GM12878 (cell line): Measurements from ENCODE around the gene SLC1A1. TPM values are rescaled to one million over a fixed set of nuclear protein-coding genes. Genes with fewer than 3 reads are reported as not detected.
A peak's percentile ranks its signal among the peaks of the same experiment; 100 is the strongest.

Source experiments
- ATAC-seq: fragments of 200-7000 bp; cut with Tn5 transposase; 3 replicates; pipeline ENCODE4 v1.9.1; 2020; ENCODE audit warnings: mild to moderate bottlenecking, moderate library complexity
- BruUV-seq: library from RNA; stranded (reverse); fragments of 400-500 nt; replicated peaks from 2 replicates; lab custom pipeline; 2021; lab: Mats Ljungman, UMichigan
- CTCF ChIA-PET: fragments of 300-600 bp; sonication (Branson Sonifier 250); formaldehyde crosslinking; extraction: SDS; loops from one replicate; lab custom pipeline; 2021; ENCODE audit warnings: inconsistent platforms; lab: Yijun Ruan, JAX
- POLR2A ChIA-PET: fragments of 350-600 bp; formaldehyde crosslinking; extraction: SDS; loops from one replicate; lab custom pipeline; 2021; ENCODE audit warnings: inconsistent platforms; lab: Charles Lee
- RAD21 ChIA-PET: fragments of 300-600 bp; sonication (Branson Sonifier 250); formaldehyde crosslinking; loops from one replicate; lab custom pipeline; 2023; ENCODE audit warnings: antibody characterized with exemption; ENCODE audit not compliant: unreplicated experiment; lab: Charles Lee
- SMC1A ChIA-PET: fragments of 300-600 bp; sonication (Branson Sonifier 250); formaldehyde crosslinking; loops from one replicate; lab custom pipeline; 2023; ENCODE audit not compliant: unreplicated experiment, uncharacterized antibody; lab: Charles Lee
- DNase-seq: peaks from one replicate; pipeline ENCODE4 v3.0.0-alpha.2; 2011; ENCODE audit warnings: low read depth, low spot score
- FAIRE-seq: peaks from 3 replicates; lab custom pipeline; 2011; peaks lifted over from hg19 to GRCh38; lab: Jason Lieb, UNC
- H2AFZ ChIP-seq: 2 replicates; pipeline ENCODE4 v1.6.0; 2011; ENCODE audit warnings: low read depth, low read length, control low read depth; ENCODE audit not compliant: control insufficient read depth
- H3K27ac ChIP-seq: 2 replicates; pipeline ENCODE4 v1.5.1; 2011; ENCODE audit warnings: control low read depth; ENCODE audit not compliant: control insufficient read depth, insufficient read depth
- H3K27me3 ChIP-seq, 2 experiments: replicated peaks in 1 of 2; 2 replicates each; pipeline versions ENCODE4 v1.6.0 to v1.6.1; 2011; ENCODE audit warnings: low read length in 1 of 2; ENCODE audit not compliant: control insufficient read depth in 2 of 2, insufficient read depth in 2 of 2
- H3K36me3 ChIP-seq, 2 experiments: 2 replicates each; pipeline ENCODE4 v1.5.1; 2011; ENCODE audit warnings: low read length in 1 of 2; ENCODE audit not compliant: control insufficient read depth in 2 of 2, insufficient read depth in 2 of 2
- H3K4me1 ChIP-seq: 2 replicates; pipeline ENCODE4 v1.6.1; 2011; ENCODE audit warnings: mild to moderate bottlenecking, low read length, moderate library complexity, mixed read lengths; ENCODE audit not compliant: control insufficient read depth, insufficient read depth
- H3K4me2 ChIP-seq: 2 replicates; pipeline ENCODE4 v1.6.0; 2011; ENCODE audit warnings: control low read depth; ENCODE audit not compliant: control insufficient read depth, insufficient read depth
- H3K4me3 ChIP-seq: fragments of 200-600 bp; sonication (generic); 2 replicates; pipeline ENCODE4 v1.5.1; 2016
- H3K79me2 ChIP-seq: 2 replicates; pipeline ENCODE4 v1.6.0; 2011; ENCODE audit warnings: low read length; ENCODE audit not compliant: control insufficient read depth, insufficient read depth
- H3K9ac ChIP-seq: 2 replicates; pipeline ENCODE4 v1.8.0; 2011; ENCODE audit warnings: low read length, control low read depth, mixed read lengths; ENCODE audit not compliant: control insufficient read depth, insufficient read depth
- H3K9me3 ChIP-seq: replicated peaks from 3 replicates; pipeline ENCODE4 v1.5.1; 2011; ENCODE audit warnings: mild to moderate bottlenecking, low read length; ENCODE audit not compliant: control insufficient read depth, insufficient read depth
- H4K20me1 ChIP-seq: 2 replicates; pipeline ENCODE4 v1.6.0; 2011; ENCODE audit not compliant: control insufficient read depth, insufficient read depth
- BRCA1 ChIP-seq: IDR thresholded peaks from 2 replicates; pipeline ENCODE4 v1.6.1; 2011; ENCODE audit warnings: low read depth, low read length, improper control_type of control experiment
- ESRRA ChIP-seq: IDR thresholded peaks from 2 replicates; pipeline ENCODE4 v1.6.1; 2012; ENCODE audit warnings: mild to moderate bottlenecking, low read length, improper control_type of control experiment
- ETV6 ChIP-seq, 2 experiments: fragments of 450-650 bp in 1 of 2; IDR thresholded peaks in 1 of 2; conservative IDR thresholded peaks in 1 of 2; 2 replicates each; pipeline ENCODE4 v1.6.1; 2014; ENCODE audit warnings: antibody characterized with exemption in 1 of 2, borderline replicate concordance in 1 of 2, low read depth in 1 of 2, mild to moderate bottlenecking in 1 of 2, moderate library complexity in 1 of 2
- IKZF1 ChIP-seq: fragments of 450-650 bp; conservative IDR thresholded peaks from 2 replicates; pipeline ENCODE4 v1.6.1; 2017; ENCODE audit warnings: antibody characterized with exemption, mild to moderate bottlenecking
- JUNB ChIP-seq: IDR thresholded peaks from 2 replicates; pipeline ENCODE4 v1.6.1; 2016; ENCODE audit warnings: antibody characterized with exemption, mild to moderate bottlenecking
- MTA3 ChIP-seq: IDR thresholded peaks from 2 replicates; pipeline ENCODE4 v1.6.1; 2012; ENCODE audit warnings: low read length, inconsistent platforms, borderline replicate concordance
- NFIC ChIP-seq: IDR thresholded peaks from 2 replicates; pipeline ENCODE4 v1.6.1; 2012; ENCODE audit warnings: low read depth, mild to moderate bottlenecking, inconsistent platforms, low read length, moderate library complexity
- NR2C1 ChIP-seq: fragments of 450-650 bp; IDR thresholded peaks from 2 replicates; pipeline ENCODE4 v1.6.1; 2017; ENCODE audit warnings: antibody characterized with exemption, mild to moderate bottlenecking, moderate library complexity
- PBX3 ChIP-seq: IDR thresholded peaks from 2 replicates; pipeline ENCODE4 v1.6.1; 2011; ENCODE audit warnings: mild to moderate bottlenecking, low read depth, low read length, moderate library complexity; ENCODE audit not compliant: insufficient replicate concordance
- RB1 ChIP-seq: fragments of 450-650 bp; formaldehyde crosslinking; IDR thresholded peaks from 2 replicates; pipeline ENCODE4 v1.6.1; 2017; ENCODE audit warnings: mild to moderate bottlenecking, borderline replicate concordance
- RELB ChIP-seq: fragments of 450-650 bp; IDR thresholded peaks from 2 replicates; pipeline ENCODE4 v1.6.1; 2017; ENCODE audit warnings: low read depth, mild to moderate bottlenecking, moderate library complexity
- SIX5 ChIP-seq: IDR thresholded peaks from 2 replicates; pipeline ENCODE4 v1.6.1; 2011; ENCODE audit warnings: mild to moderate bottlenecking, low read depth, low read length, moderate library complexity; ENCODE audit not compliant: severe bottlenecking
- SMARCA5 ChIP-seq: fragments of 450-650 bp; IDR thresholded peaks from 2 replicates; pipeline ENCODE4 v1.6.1; 2017; ENCODE audit warnings: mild to moderate bottlenecking
- SPI1 ChIP-seq: IDR thresholded peaks from 2 replicates; pipeline ENCODE4 v1.6.1; 2011; ENCODE audit warnings: low read depth, mild to moderate bottlenecking, low read length, moderate library complexity, borderline replicate concordance; ENCODE audit not compliant: insufficient read depth
- YY1 ChIP-seq: IDR thresholded peaks from 2 replicates; pipeline ENCODE4 v1.6.1; 2011; ENCODE audit warnings: low read depth, mild to moderate bottlenecking, low read length
- ZNF384 ChIP-seq: IDR thresholded peaks from 2 replicates; pipeline ENCODE4 v1.6.1; 2012; ENCODE audit warnings: low read depth, mild to moderate bottlenecking, low read length, improper control_type of control experiment, borderline replicate concordance
- WGBS: methylation state at CpG from one replicate; pipeline ENCODE4 v1.1.6; 2016; ENCODE audit warnings: low lambda C conversion rate; ENCODE audit not compliant: insufficient replicate concordance, insufficient coverage; ENCODE audit errors: missing lambda C conversion rate; 5-methylcytosine and 5-hydroxymethylcytosine counted together
- in situ Hi-C: fragments of 300-500 bp; cut with MboI; formaldehyde crosslinking; loops from 9 replicates; pipeline ENCODE4 v1.14.3; 2018; ENCODE audit warnings: mixed read lengths
- intact Hi-C: fragments of 100-400 bp; cut with micrococcal nuclease; formaldehyde crosslinking; loops from one replicate; pipeline ENCODE4 v1.14.2; 2022; ENCODE audit not compliant: unreplicated experiment
- polyA plus RNA-seq, 11 experiments: library from polyadenylated mRNA; depleted of rRNA in 4 of 11; unstranded in 6 of 11; stranded (reverse) in 5 of 11; fragments of >200 nt; fragmentation: Nextera tagmentation in 4 of 11; fragmentation: Illumina TruSeq in 1 of 11; extraction: Ambion mirVana in 4 of 11; extraction: Trizol in 1 of 11; gene quantifications; 1 replicate in 1 of 11; 2 replicates in 10 of 11; pipeline versions ENCODE4 v1.2.1 to v1.2.3, GENCODE V29; 2011 to 2016; ENCODE audit warnings: inconsistent platforms in 2 of 11, missing spikeins in 2 of 11, low read depth in 1 of 11
- total RNA-seq, 4 experiments: library from RNA; depleted of rRNA in 3 of 4; stranded (reverse); fragments of >200 nt in 3 of 4; fragmentation: Illumina TruSeq in 1 of 4; extraction: Trizol in 1 of 4; gene quantifications; 2 replicates each; pipeline versions ENCODE4 v1.2.1 to v1.2.3, GENCODE V29; 2013 to 2021
- TF ChIP-seq, protein P1 (sequence below): fragments of 450-650 bp; IDR thresholded peaks from 2 replicates; pipeline ENCODE4 v1.6.1; 2016; ENCODE audit warnings: mild to moderate bottlenecking
- TF ChIP-seq, protein P2 (sequence below): fragments of 450-650 bp; conservative IDR thresholded peaks from 2 replicates; pipeline ENCODE4 v1.6.1; 2017; ENCODE audit warnings: mild to moderate bottlenecking, moderate library complexity

The SLC1A1 gene
- total and polyA plus RNA-seq, 10 of the 15 experiments (the other 5 are each of a cell fraction or from before 2014, with no cell fraction given), result 4.2 to 24.9 (median 18.3) TPM

DNA sequence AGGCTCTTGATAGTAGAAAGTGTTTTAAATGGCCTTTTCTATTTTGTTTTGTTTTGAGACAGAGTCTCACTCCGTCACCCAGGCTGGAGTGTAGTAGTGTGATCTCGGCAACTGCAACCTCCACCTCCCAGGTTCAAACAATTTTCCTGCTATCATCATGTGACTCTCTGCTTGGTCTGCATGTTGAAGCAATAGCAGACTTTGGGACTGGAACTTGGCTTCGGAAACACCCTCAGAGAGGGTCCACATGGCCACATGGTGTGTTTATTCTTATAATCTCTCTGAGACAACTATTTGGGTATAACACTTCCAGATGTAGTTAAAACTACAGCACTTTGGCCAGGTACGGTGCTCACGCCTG lies 10.9 kb downstream of the SLC1A1 start (continued):
- TF ChIP-seq JUNB (no peak), SIX5 (no peak), YY1 (no peak)

DNA sequence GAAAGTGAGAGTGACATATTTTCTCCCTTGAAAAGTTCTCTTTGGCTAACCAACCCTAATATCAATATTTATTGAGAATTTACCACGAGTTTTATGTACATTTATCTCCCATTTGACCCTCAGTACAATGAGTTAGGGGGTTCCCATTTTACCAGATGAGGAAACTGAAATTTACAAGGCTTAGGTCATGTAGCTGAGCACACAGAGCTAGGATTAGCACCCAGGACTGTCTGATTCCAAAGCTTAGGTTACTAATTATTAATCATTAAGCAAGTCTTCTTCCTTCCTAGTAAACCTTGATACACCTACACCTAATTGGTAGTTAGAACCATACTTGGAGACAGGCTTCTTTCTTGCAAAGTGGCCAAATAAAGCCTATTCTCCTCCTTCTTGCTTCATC lies 12.2 kb downstream of the SLC1A1 start:
- H2AFZ ChIP-seq, result no peak overlapping the region
- H4K20me1 ChIP-seq, result no peaks in the 10 kb centered on the region
- H3K27me3 ChIP-seq, result no peaks in the 10 kb centered on the region
- 6% methylated on average over 1 of the region's 1 CpG for WGBS
- DNase-seq (no peak), FAIRE-seq (no peak), ATAC-seq (peak; percentile 56)
- no peak overlapping the region for H3K4me2 ChIP-seq
- no peaks in the 10 kb centered on the region; a peak in 2 of 4 replicates for H3K36me3 ChIP-seq
- H3K4me1 ChIP-seq, result peaks cover 6% of the 10 kb centered on the region
- RAD21 ChIA-PET, result interaction anchor here (0.7 to 1.5 kb wide), 2 partner anchors 11 to 77 kb away, joined by 3 to 7 read pairs; partner anchors contain the start of gene SLC1A1
- peaks cover 34% of the 10 kb centered on the region for H3K79me2 ChIP-seq
- no peaks in the 10 kb centered on the region for H3K9me3 ChIP-seq
- CTCF ChIA-PET, result interaction anchor here (0.7 to 2.6 kb wide), 3 partner anchors 9 to 187 kb away, joined by 3 to 9 read pairs (median 3); no protein-coding TSS in a partner anchor
- H3K4me3 ChIP-seq, result no peak overlapping the region
- SMC1A ChIA-PET, result interaction anchor here (0.8 to 1.0 kb wide), 3 partner anchors 11 to 17 kb away, joined by 3 to 4 read pairs (median 3); no protein-coding TSS in a partner anchor
- no peak overlapping the region for H3K27ac ChIP-seq
- POLR2A ChIA-PET, result no interaction called here
- H3K9ac ChIP-seq, result no peak overlapping the region
- intact Hi-C loops (no loop called here), in situ Hi-C loops (no loop called here)
- BruUV-seq, result no TSS peak
- TF ChIP-seq JUNB (no peak), RELB (no peak), RB1 (no peak), BRCA1 (no peak), IKZF1 (no peak), SPI1 (no peak), SMARCA5 (no peak), MTA3 (no peak), NR2C1 (no peak), NFIC (no peak), PBX3 (no peak), ZNF384 (no peak), ESRRA (no peak), ETV6 (conservative IDR thresholded peaks at IDR 0.05 in 1 of 2, IDR thresholded peaks at IDR 0.05 in 1 of 2; ENCODE audit: borderline replicate concordance in 1 of 2, low read depth in 1 of 2) (no peak)
- TF ChIP-seq, protein P1, sequence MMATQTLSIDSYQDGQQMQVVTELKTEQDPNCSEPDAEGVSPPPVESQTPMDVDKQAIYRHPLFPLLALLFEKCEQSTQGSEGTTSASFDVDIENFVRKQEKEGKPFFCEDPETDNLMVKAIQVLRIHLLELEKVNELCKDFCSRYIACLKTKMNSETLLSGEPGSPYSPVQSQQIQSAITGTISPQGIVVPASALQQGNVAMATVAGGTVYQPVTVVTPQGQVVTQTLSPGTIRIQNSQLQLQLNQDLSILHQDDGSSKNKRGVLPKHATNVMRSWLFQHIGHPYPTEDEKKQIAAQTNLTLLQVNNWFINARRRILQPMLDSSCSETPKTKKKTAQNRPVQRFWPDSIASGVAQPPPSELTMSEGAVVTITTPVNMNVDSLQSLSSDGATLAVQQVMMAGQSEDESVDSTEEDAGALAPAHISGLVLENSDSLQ, result no peak
- TF ChIP-seq, protein P2, sequence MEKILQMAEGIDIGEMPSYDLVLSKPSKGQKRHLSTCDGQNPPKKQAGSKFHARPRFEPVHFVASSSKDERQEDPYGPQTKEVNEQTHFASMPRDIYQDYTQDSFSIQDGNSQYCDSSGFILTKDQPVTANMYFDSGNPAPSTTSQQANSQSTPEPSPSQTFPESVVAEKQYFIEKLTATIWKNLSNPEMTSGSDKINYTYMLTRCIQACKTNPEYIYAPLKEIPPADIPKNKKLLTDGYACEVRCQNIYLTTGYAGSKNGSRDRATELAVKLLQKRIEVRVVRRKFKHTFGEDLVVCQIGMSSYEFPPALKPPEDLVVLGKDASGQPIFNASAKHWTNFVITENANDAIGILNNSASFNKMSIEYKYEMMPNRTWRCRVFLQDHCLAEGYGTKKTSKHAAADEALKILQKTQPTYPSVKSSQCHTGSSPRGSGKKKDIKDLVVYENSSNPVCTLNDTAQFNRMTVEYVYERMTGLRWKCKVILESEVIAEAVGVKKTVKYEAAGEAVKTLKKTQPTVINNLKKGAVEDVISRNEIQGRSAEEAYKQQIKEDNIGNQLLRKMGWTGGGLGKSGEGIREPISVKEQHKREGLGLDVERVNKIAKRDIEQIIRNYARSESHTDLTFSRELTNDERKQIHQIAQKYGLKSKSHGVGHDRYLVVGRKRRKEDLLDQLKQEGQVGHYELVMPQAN, result no peak
